ENCODE results near the gene SQOR. TPM values are rescaled to one million over a fixed set of nuclear protein-coding genes. Genes with fewer than 3 reads are reported as not detected.

The SQOR gene
- total RNA-seq, 4 donors from 2014 or later = 67.0 to 90.3 (median 84.1) TPM

- no peak for ATAC-seq (ENCODE audit: low FRiP score)
- no peak for TF ChIP-seq CTCF (IDR thresholded peaks at IDR 0.05)
Observed at GRCh38 chr15:45668386-45668785, 33.6 kb downstream of the SQOR start.

GRCh38 chr15:45669422-45669821 is 34.6 kb downstream of the SQOR start:
- no peak for TF ChIP-seq CTCF (IDR thresholded peaks at IDR 0.05)
- DNase-seq (ENCODE audit: low spot score) (no peak), ATAC-seq (ENCODE audit: low FRiP score) (no peak)

More at GRCh38 chr15:45668386-45668785, 33.6 kb downstream of the SQOR start:
- no peak for DNase-seq (ENCODE audit: low spot score)

- no peak for TF ChIP-seq CTCF (IDR thresholded peaks at IDR 0.05)
- DNase-seq (ENCODE audit: low spot score) = no peak
- ATAC-seq (ENCODE audit: low FRiP score) = no peak
Observed at GRCh38 chr15:45670091-45670490, 35.3 kb downstream of the SQOR start.

- DNase-seq (ENCODE audit: low spot score) (no peak), ATAC-seq (ENCODE audit: low FRiP score) (no peak)
- TF ChIP-seq CTCF (IDR thresholded peaks at IDR 0.05) = no peak
Observed at GRCh38 chr15:45670511-45670910, 35.7 kb downstream of the SQOR start.

- TF ChIP-seq CTCF (IDR thresholded peaks at IDR 0.05) = no peak
- no peak for DNase-seq (ENCODE audit: low spot score)
Observed at GRCh38 chr15:45674677-45675076, 39.8 kb downstream of the SQOR start.

GRCh38 chr15:45677797-45678196 is 43.0 kb downstream of the SQOR start:
- ATAC-seq (ENCODE audit: low FRiP score) = no peak
- DNase-seq (ENCODE audit: low spot score) = no peak
- no peak for TF ChIP-seq CTCF (IDR thresholded peaks at IDR 0.05)

More at GRCh38 chr15:45674677-45675076, 39.8 kb downstream of the SQOR start:
- ATAC-seq (ENCODE audit: low FRiP score) = no peak

- TF ChIP-seq CTCF (IDR thresholded peaks at IDR 0.05) = no peak
- ATAC-seq (ENCODE audit: low FRiP score) = no peak
- no peak for DNase-seq (ENCODE audit: low spot score)
Observed at GRCh38 chr15:45678459-45679178, 43.8 kb downstream of the SQOR start.

Measured in omental fat pad (tissue), 4 donors.